Measurements from ENCODE around the gene MROH9.

Gene MROH9

DNA sequence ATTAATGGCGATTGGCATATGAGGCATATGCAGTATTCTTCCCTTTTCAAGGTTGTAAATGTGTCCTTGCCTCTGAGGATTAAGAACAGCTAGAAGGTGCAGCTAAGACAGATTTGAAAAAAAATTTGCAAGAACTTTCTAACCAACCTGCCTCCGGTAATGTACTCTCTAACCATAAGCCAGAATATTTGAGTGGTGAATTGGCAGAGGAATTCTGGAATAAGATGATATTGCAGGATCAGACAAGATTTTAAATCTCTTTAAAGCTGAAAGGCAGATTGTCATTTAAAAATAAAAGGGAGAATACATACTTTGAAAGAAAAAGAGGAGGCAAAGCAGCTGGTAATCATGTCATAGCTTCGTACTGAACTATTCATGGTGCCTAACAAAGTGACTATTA, 29.2 kb downstream of the MROH9 start:
- FAIRE-seq (no peak), DNase-seq (ENCODE audit: low spot score) (no peak)

GRCh38 chr1:170967042-170967910, 31.9 kb downstream of the MROH9 start:
- DNase-seq (ENCODE audit: low spot score) (peak; percentile 31), FAIRE-seq (peak; percentile 86)

GRCh38 chr1:170970256-170970655, 34.9 kb downstream of the MROH9 start:
- FAIRE-seq (no peak), DNase-seq (ENCODE audit: low spot score) (no peak)

DNA sequence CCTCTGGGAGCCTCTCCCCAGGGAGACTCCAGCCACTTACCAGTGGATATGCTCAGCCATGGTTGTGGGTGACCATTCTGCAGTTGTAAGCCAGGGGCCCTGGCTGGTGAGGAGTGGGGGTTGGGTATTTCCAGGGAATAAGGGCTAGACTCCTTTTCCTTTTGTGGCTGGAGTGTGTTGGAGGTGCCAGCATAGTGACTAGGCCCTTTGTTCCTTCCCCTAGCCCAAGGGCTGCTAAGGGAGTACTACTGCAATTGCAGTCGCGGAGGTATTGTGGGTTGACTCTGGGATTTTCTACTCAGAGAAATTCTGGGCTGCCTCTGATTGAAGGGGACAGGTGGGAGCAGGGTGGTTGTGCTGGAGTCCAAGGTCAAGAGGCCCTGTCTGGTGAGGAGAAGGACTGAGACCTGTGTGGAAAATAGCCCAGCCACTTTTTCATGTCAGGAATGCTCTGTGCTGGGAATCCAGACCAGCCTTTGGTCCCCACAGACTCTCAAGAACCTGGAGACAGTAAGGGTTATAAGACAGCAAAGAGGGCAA, 43.1 kb downstream of the MROH9 start:
- DNase-seq (ENCODE audit: low spot score) (no peak), FAIRE-seq (no peak)

DNA sequence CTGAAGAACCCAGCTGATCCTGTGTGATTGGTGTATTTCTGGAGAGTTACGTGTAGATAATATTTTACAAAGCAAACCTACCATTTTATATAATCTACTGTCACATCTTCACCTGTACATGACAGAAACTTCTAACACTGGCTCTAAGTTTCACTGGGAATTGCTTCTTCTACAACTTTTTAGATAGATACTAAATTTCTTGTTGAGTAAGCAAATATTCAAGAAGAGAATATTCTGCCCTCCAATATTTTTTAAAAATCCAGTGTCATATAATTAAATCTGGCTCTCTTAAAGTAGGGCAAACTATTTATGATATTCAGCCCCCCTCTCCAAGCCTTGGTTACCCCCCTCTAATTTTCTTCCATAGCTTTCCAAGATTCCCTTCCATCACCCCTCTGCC, 50.1 kb downstream of the MROH9 start:
- DNase-seq (ENCODE audit: low spot score) (no peak), FAIRE-seq (no peak)

DNA sequence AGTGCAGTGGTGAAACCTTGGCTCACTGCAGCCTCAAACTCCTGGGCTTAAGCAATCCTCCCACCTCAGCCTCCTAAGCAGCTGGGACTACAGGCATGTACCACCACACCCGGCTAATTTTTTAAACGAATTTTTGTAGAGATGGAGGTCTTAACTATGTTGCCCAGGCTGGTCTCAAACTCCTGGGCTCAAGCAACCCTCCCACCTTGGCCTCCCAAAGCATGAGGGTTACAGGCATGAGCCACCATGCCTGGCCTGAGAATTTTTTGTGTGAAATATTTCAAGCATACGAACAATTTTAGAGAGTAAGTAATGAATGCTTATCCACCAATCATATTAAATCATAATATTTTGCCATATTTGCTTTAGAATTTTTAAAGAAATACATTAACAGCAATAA, 51.6 kb downstream of the MROH9 start:
- DNase-seq (ENCODE audit: low spot score) (no peak), FAIRE-seq (no peak)

GRCh38 chr1:170987424-170987823, 52.1 kb downstream of the MROH9 start:
- FAIRE-seq = no peak
- DNase-seq (ENCODE audit: low spot score) = no peak

GRCh38 chr1:170993151-170993550, 57.8 kb downstream of the MROH9 start:
- no peak for FAIRE-seq
- DNase-seq (ENCODE audit: low spot score) = no peak

DNA sequence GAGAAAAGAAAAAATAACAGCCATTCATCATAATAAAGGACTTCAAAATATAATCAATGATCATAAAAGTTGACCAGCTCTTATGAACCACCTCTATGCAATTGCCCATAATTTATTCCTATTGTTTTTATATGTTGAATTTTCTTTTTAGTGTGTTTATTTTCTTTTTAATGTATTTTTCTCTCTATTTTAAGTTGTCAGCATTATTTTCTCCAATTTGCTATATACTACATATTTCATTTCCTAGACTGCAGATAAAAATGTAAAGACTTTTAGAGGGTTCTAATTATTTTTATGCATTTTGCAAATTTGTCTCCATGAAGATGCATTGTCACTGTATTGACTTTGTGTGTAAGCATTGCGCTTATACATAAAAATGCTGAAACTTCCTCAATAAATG, 58.4 kb downstream of the MROH9 start:
- no peak for FAIRE-seq
- DNase-seq (ENCODE audit: low spot score) = no peak

DNA sequence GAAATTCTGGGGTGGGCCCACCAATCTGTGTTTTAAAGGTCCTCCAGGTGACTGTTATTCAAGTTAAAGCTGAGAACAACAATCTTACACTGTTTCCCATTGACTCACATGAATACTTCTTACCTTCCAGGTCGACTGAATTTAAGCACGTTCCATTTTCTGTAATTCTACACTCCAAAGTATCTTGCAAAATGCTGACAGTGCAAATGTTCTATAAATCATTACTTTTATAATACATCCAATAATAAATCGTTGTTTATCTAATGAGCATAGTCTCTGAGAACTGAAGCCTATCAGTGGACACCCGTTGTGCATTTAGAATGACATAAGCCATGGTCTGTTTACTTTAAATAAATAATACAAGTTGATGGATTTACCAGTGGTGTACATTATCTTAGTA, 79.5 kb downstream of the MROH9 start:
- FAIRE-seq (no peak), DNase-seq (ENCODE audit: low spot score) (no peak)

DNA sequence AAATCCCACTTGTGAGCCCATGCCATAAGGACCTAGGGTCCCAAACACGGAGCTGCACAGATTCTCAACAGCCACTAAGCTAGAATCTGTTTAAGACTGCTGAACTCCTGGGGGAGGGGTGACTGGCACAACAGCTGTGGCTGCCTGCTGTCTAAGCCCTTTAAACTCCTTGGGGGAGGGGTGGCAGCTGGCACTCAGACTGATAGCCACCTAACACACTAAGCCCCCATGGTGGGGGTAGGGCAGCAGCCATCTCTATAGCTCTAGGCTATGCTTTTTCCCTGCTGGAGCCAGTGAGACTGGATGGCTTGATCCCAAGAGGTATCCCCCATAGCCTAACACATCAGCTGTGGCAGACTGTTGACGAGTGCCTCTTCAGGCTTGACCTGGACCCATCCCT, 82.1 kb downstream of the MROH9 start:
- no peak for FAIRE-seq
- no peak for DNase-seq (ENCODE audit: low spot score)

- FAIRE-seq (no peak), DNase-seq (ENCODE audit: low spot score) (no peak)
Measured at GRCh38 chr1:171019971-171020370, 84.6 kb downstream of the MROH9 start.

- FAIRE-seq (no peak), DNase-seq (ENCODE audit: low spot score) (no peak)
Measured at GRCh38 chr1:171032822-171033702, 97.7 kb downstream of the MROH9 start.

DNA sequence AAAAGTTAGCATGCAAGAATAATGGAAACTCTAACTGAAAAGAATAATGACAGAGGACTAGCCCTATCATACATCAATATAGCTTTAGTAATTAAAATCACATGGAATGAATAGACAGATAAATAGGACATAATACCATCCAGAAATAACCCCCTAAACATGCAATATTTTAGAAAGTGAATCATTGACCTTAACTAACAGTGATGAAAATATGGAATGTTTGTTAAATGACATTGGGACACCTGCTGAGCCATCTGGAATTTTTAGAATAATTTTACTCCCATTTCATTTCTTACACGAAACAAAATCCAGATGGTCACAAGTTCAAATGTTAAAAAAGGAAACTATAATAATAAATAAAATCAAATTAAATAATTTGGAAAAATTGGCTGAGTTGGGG, 102.3 kb downstream of the MROH9 start:
- DNase-seq (ENCODE audit: low spot score) (no peak), FAIRE-seq (no peak)

DNA sequence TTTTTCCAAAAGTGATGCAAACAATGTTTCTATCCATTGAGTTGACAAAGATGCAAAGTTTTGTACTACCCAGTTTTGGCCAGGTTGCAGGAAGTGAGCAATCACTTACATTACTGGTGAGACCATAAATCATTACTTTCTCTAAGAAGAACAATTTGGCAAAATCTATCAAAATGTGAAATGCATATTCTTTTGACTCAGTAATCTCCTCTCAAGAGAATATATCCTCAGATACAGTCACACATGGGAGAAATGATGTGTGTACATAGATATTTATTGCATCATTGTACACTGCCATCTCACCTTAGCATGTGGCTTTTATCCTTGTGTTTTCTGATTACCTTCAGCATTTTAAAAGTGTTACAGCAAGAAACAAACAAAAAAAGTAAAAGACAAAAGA, 103.0 kb downstream of the MROH9 start:
- DNase-seq (ENCODE audit: low spot score) = no peak
- no peak for FAIRE-seq

DNA sequence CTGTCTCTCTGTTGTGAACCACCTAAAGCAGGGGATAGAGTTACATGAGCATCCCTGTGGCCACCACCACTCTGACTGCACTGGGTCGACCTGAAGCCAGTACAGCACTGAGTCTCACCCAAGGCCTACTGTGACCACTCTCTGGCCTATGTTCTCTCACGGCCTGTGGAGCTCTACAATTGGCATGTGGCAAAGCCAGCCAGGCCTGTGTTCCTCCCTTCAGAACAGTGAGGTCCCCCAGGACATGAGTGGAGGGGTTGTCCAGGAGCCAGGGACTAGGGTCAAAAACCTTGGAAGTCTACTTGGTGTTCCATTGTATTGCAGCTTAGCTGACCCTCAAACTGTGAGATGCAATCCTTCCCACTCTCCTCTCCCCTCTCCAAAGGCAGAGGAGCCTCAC, 112.7 kb downstream of the MROH9 start:
- FAIRE-seq (no peak), DNase-seq (ENCODE audit: low spot score) (no peak)

- DNase-seq (ENCODE audit: low spot score) (no peak), FAIRE-seq (no peak)
Measured at GRCh38 chr1:171052977-171053376, 117.6 kb downstream of the MROH9 start.

- DNase-seq (ENCODE audit: low spot score) (no peak), FAIRE-seq (no peak)
Measured at GRCh38 chr1:171055966-171056643, 120.8 kb downstream of the MROH9 start.

DNA sequence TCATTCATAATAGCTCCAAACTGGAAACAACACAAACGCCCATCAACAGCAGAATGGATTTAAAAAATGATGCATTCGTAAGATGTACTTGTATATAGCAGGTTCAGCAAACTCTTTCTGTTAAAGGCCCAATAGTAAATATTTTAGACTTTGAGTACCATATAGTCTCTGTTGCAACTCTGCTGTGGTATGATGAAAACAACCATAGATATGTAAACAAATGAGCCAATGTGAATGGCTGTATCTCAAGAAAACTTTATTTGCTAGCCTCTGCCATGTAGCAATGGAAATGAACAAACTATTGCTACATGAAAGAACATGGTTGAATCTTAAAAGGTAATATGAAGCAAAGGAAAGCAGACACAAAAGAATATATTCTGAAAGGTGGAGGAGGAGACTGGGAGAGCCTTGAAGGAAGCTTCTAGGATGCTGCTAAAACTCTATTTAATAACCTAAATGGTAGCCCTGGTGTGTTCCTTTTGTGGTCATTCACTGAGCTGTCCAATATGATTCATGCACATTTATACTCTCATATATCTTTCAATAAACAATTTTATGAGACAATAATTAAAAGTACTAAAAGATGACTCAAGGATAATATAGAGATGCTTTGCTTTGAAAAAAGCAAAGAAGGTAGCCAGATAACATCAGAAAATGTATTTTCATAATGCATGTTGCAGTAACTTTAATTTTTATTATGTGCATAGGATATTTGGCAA, 126.2 kb downstream of the MROH9 start:
- DNase-seq (ENCODE audit: low spot score) (no peak), FAIRE-seq (no peak)

GRCh38 chr1:171062902-171063301, 127.6 kb downstream of the MROH9 start:
- DNase-seq (ENCODE audit: low spot score) = no peak
- no peak for FAIRE-seq

- FAIRE-seq (no peak), DNase-seq (ENCODE audit: low spot score) (no peak)
Measured at GRCh38 chr1:171075041-171075440, 139.7 kb downstream of the MROH9 start.

All from urothelium cell line (cell line).